Tibial nerve (tissue), 4 donors: ENCODE measurements around the gene UBE2L5.

ENCODE experiments used
- EP300 ChIP-seq, 2 donors: sonication (generic); formaldehyde crosslinking; IDR thresholded peaks; one replicate each; pipeline ENCODE4 v1.6.1; 2017; ENCODE audit warnings: antibody characterized with exemption in 2 of 2, mild to moderate bottlenecking in 1 of 2
- POLR2A ChIP-seq, 2 donors: fragments of 450-650 bp; IDR thresholded peaks; one replicate each; pipeline ENCODE4 v1.6.1; 2017; ENCODE audit warnings: antibody characterized with exemption in 2 of 2, mild to moderate bottlenecking in 2 of 2, moderate library complexity in 2 of 2
- TF ChIP-seq, protein P1 (sequence below), 5 experiments: fragments of 200-600 bp in 3 of 5; fragments of 450-650 bp in 2 of 5; sonication (generic) in 3 of 5; IDR thresholded peaks; one replicate each; pipeline ENCODE4 v1.5.1; 2016 to 2019; ENCODE audit warnings: antibody characterized with exemption in 5 of 5, mild to moderate bottlenecking in 3 of 5, moderate library complexity in 2 of 5

DNA sequence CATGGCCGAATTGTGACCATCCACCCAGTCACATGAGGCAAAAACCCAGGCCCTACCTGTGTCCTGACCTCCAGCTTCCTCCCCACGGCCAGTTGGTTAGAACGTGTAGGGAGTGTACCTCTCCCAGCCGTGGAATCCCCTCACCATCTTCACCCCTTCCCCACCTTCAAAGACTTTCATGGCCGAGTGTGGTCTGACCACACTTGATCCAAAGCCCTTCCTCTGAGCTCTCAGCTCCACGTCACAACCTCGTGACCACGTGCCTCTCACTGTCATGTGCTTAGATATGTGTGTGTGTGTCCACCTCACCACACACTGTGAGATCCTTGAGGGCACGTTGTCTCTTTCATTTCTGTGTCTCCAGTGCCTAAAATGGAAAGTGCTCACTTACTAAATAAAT, 48.6 kb upstream of the UBE2L5 start:
- TF ChIP-seq, protein P1, sequence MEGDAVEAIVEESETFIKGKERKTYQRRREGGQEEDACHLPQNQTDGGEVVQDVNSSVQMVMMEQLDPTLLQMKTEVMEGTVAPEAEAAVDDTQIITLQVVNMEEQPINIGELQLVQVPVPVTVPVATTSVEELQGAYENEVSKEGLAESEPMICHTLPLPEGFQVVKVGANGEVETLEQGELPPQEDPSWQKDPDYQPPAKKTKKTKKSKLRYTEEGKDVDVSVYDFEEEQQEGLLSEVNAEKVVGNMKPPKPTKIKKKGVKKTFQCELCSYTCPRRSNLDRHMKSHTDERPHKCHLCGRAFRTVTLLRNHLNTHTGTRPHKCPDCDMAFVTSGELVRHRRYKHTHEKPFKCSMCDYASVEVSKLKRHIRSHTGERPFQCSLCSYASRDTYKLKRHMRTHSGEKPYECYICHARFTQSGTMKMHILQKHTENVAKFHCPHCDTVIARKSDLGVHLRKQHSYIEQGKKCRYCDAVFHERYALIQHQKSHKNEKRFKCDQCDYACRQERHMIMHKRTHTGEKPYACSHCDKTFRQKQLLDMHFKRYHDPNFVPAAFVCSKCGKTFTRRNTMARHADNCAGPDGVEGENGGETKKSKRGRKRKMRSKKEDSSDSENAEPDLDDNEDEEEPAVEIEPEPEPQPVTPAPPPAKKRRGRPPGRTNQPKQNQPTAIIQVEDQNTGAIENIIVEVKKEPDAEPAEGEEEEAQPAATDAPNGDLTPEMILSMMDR (IDR thresholded peaks at IDR 0.05): no peak
- TF ChIP-seq POLR2A (IDR thresholded peaks at IDR 0.05): no peak
- no peak for TF ChIP-seq EP300 (IDR thresholded peaks at IDR 0.05)
